Neural progenitor cell (in vitro differentiated cells): ENCODE measurements around the gene ADAM22.

ENCODE experiments used
- EZH2phosphoT487 ChIP-seq: fragments of 200-600 bp; sonication (generic); IDR thresholded peaks from 2 replicates; pipeline ENCODE4 v1.6.1; 2017; ENCODE audit warnings: antibody characterized with exemption
- TF ChIP-seq, protein P1 (sequence below): fragments of 200-600 bp; sonication (generic); IDR thresholded peaks from 2 replicates; pipeline ENCODE4 v1.5.1; 2017; ENCODE audit warnings: antibody characterized with exemption, mild to moderate bottlenecking

GRCh38 chr7:88141953-88142352 is 207.9 kb downstream of the ADAM22 start:
- TF ChIP-seq, protein P1, sequence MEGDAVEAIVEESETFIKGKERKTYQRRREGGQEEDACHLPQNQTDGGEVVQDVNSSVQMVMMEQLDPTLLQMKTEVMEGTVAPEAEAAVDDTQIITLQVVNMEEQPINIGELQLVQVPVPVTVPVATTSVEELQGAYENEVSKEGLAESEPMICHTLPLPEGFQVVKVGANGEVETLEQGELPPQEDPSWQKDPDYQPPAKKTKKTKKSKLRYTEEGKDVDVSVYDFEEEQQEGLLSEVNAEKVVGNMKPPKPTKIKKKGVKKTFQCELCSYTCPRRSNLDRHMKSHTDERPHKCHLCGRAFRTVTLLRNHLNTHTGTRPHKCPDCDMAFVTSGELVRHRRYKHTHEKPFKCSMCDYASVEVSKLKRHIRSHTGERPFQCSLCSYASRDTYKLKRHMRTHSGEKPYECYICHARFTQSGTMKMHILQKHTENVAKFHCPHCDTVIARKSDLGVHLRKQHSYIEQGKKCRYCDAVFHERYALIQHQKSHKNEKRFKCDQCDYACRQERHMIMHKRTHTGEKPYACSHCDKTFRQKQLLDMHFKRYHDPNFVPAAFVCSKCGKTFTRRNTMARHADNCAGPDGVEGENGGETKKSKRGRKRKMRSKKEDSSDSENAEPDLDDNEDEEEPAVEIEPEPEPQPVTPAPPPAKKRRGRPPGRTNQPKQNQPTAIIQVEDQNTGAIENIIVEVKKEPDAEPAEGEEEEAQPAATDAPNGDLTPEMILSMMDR: no peak
- TF ChIP-seq EZH2phosphoT487: no peak
